ENCODE data around the gene PLXNA2. TPM values are rescaled to one million over a fixed set of nuclear protein-coding genes. Genes with fewer than 3 reads are reported as not detected.

The PLXNA2 gene
- total RNA-seq, 2 experiments from 2014 or later = 0.15 to 0.26 TPM

GRCh38 chr1:208256091-208256490 lies 11.9 kb upstream of the PLXNA2 start:
- CTCF ChIA-PET = interaction anchor here (1.4 kb wide), 1 partner anchor 15 kb away, joined by 3 read pairs; no protein-coding TSS in a partner anchor
- DNase-seq (no peak), ATAC-seq (no peak)
- H3K36me3 Mint-ChIP-seq = no peaks in the 10 kb centered on the region
- H3K9me3 Mint-ChIP-seq (ENCODE audit: low read depth) = no peaks in the 10 kb centered on the region
- H3K27me3 Mint-ChIP-seq = peaks cover 29% of the 10 kb centered on the region
- H3K4me3 Mint-ChIP-seq = no peak overlapping the region
- H3K27ac Mint-ChIP-seq = no peak overlapping the region
- no peaks in the 10 kb centered on the region for H3K4me1 Mint-ChIP-seq

DNA sequence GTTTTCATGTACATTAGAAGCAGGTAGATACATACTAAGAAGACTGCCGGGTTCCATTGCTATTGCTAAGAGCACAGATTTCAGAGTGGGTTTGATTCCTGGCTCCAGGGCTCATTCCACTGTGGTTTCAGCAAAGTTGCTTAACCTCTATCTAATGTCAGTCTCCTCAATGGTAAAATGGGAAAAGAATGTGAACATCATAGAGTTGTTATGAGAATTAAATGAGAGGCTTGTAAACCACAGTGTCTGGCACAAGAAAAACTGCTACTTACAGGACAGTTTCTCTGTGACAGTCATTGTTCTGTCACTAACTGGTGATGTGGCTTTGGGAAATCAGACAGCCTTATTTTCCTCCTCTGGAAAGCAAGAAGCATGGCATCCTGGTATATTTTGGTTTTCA lies 10.7 kb upstream of the PLXNA2 start:
- no peaks in the 10 kb centered on the region for H3K9me3 Mint-ChIP-seq (ENCODE audit: low read depth)
- no peak for DNase-seq
- ATAC-seq = no peak
- H3K36me3 Mint-ChIP-seq = no peaks in the 10 kb centered on the region
- no peaks in the 10 kb centered on the region for H3K4me1 Mint-ChIP-seq
- peaks cover 30% of the 10 kb centered on the region for H3K27me3 Mint-ChIP-seq
- H3K27ac Mint-ChIP-seq = no peak overlapping the region
- CTCF ChIA-PET = interaction anchor here (0.6 to 1.1 kb wide), 2 partner anchors 9 to 16 kb away, joined by 4 to 5 read pairs; no protein-coding TSS in a partner anchor
- H3K4me3 Mint-ChIP-seq = no peak overlapping the region

DNA sequence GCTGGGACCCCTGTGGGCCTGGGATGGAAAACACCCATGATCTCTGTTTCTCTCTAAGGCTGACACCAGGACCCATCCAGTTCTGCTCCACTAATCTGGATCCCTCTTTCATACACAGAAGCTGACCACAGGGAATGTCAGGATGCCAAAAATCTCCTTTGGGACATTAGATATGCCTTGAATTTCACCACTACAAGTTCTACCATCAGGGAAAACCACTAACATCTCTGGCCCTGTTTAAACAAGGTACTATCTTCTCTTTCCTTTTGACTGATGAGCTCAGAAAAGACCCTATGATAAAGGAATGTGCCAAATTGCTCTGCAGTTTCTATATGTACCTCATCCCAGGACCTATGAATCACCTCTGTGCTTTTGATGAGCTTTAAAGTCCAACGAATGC lies 10.2 kb upstream of the PLXNA2 start:
- DNase-seq (no peak), ATAC-seq (no peak)
- Mint-ChIP-seq H3K4me1 (no peaks in the 10 kb centered on the region), H3K9me3 (ENCODE audit: low read depth) (no peaks in the 10 kb centered on the region), H3K27ac (no peak overlapping the region), H3K27me3 (peaks cover 30% of the 10 kb centered on the region), H3K4me3 (no peak overlapping the region), H3K36me3 (no peaks in the 10 kb centered on the region)
- CTCF ChIA-PET = interaction anchor here (0.6 to 1.1 kb wide), 2 partner anchors 9 to 15 kb away, joined by 4 to 5 read pairs; no protein-coding TSS in a partner anchor

GRCh38 chr1:208252836-208253576 lies 8.8 kb upstream of the PLXNA2 start:
- CTCF ChIA-PET = no interaction called here
- H3K27me3 Mint-ChIP-seq = peaks cover 24% of the 10 kb centered on the region
- no peak overlapping the region for H3K4me3 Mint-ChIP-seq

GRCh38 chr1:208251911-208252835 lies 8.0 kb upstream of the PLXNA2 start:
- ATAC-seq = no peak
- no peak overlapping the region for H3K27ac Mint-ChIP-seq
- H3K4me1 Mint-ChIP-seq = no peaks in the 10 kb centered on the region
- H3K36me3 Mint-ChIP-seq = no peaks in the 10 kb centered on the region
- no peak for DNase-seq
- H3K4me3 Mint-ChIP-seq = no peak overlapping the region
- no peaks in the 10 kb centered on the region for H3K9me3 Mint-ChIP-seq (ENCODE audit: low read depth)
- H3K27me3 Mint-ChIP-seq = peaks cover 22% of the 10 kb centered on the region
- CTCF ChIA-PET = interaction anchor here (0.7 kb wide), 1 partner anchor 230 kb away, joined by 3 read pairs; no protein-coding TSS in a partner anchor

More at GRCh38 chr1:208252836-208253576, 8.8 kb upstream of the PLXNA2 start:
- H3K9me3 Mint-ChIP-seq (ENCODE audit: low read depth) = no peaks in the 10 kb centered on the region
- DNase-seq = no peak
- H3K36me3 Mint-ChIP-seq = no peaks in the 10 kb centered on the region
- no peaks in the 10 kb centered on the region for H3K4me1 Mint-ChIP-seq
- no peak overlapping the region for H3K27ac Mint-ChIP-seq
- no peak for ATAC-seq

- no peak overlapping the region for H3K4me3 Mint-ChIP-seq
- no peaks in the 10 kb centered on the region for H3K4me1 Mint-ChIP-seq
- ATAC-seq = no peak
- DNase-seq = no peak
- no peak overlapping the region for H3K27ac Mint-ChIP-seq
- H3K36me3 Mint-ChIP-seq = no peaks in the 10 kb centered on the region
- no peaks in the 10 kb centered on the region for H3K9me3 Mint-ChIP-seq (ENCODE audit: low read depth)
- H3K27me3 Mint-ChIP-seq = peaks cover 33% of the 10 kb centered on the region
- CTCF ChIA-PET = no interaction called here
These were observed 6.8 kb upstream of the PLXNA2 start for GRCh38 chr1:208251015-208251414.

GRCh38 chr1:208250613-208251012 lies 6.4 kb upstream of the PLXNA2 start:
- peaks cover 33% of the 10 kb centered on the region for H3K27me3 Mint-ChIP-seq
- no peak overlapping the region for H3K4me3 Mint-ChIP-seq
- H3K9me3 Mint-ChIP-seq (ENCODE audit: low read depth) = no peaks in the 10 kb centered on the region
- CTCF ChIA-PET = no interaction called here
- no peaks in the 10 kb centered on the region for H3K4me1 Mint-ChIP-seq
- no peaks in the 10 kb centered on the region for H3K36me3 Mint-ChIP-seq
- no peak for ATAC-seq
- no peak overlapping the region for H3K27ac Mint-ChIP-seq
- no peak for DNase-seq

GRCh38 chr1:208248991-208249696 lies 5.0 kb upstream of the PLXNA2 start:
- DNase-seq = no peak
- H3K27ac Mint-ChIP-seq = no peak overlapping the region
- no peaks in the 10 kb centered on the region for H3K9me3 Mint-ChIP-seq (ENCODE audit: low read depth)
- H3K4me3 Mint-ChIP-seq = no peak overlapping the region
- ATAC-seq = no peak
- H3K4me1 Mint-ChIP-seq = peaks cover 10% of the 10 kb centered on the region
- H3K27me3 Mint-ChIP-seq = peaks cover 38% of the 10 kb centered on the region
- CTCF ChIA-PET = no interaction called here
- H3K36me3 Mint-ChIP-seq = no peaks in the 10 kb centered on the region

DNA sequence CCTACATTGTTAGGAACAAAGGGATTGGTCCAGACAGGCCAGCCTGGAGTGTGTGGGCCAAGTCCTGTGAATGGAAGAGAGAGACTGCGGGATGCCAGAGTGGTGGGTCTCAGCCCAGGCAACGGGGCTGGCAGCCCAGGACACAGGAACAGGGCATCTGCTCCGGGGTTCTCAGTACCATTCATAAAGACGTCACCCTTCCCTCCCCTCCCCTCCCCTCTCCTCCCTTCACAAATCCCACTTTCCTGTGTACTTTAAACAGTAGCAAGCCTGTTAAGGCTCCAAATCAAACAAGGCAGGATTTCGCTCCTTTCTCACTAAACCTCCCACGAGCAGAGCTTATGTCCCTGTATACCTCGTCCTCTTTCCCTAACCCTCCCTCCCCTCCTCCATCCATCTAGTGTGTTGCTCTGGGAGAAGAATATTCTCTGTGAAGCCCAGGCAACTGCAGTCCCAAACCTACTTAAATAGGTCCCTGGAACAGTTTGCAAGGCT lies 4.2 kb upstream of the PLXNA2 start:
- Mint-ChIP-seq H3K4me3 (no peak overlapping the region), H3K36me3 (no peaks in the 10 kb centered on the region), H3K9me3 (ENCODE audit: low read depth) (no peaks in the 10 kb centered on the region), H3K4me1 (peaks cover 10% of the 10 kb centered on the region), H3K27ac (no peak overlapping the region), H3K27me3 (peaks cover 41% of the 10 kb centered on the region)
- ATAC-seq (no peak), DNase-seq (no peak)
- CTCF ChIA-PET = no interaction called here

DNA sequence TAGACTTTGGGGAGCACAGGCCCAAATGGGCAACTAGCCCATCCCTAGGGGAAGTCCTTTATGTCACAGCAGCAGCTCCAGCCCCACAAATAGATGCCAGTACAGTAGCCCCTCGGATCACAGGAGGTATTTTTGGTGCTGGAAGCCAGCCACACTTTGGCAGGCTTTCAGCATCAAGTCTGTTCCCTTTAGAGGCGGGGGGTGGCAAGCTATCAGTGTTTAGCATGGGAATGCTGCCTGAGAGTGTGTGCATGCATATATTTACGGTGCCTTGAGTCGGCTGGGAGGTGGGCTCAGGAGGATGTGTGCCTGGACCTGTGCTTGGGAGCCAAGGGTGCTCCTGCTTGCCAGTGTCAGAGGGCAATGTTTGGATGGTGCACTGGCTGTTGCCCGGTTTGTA lies 3.5 kb upstream of the PLXNA2 start:
- no peak for DNase-seq
- H3K4me1 Mint-ChIP-seq = peaks cover 12% of the 10 kb centered on the region
- ATAC-seq = no peak
- no peak overlapping the region for H3K4me3 Mint-ChIP-seq
- peaks cover 42% of the 10 kb centered on the region for H3K27me3 Mint-ChIP-seq
- H3K9me3 Mint-ChIP-seq (ENCODE audit: low read depth) = no peaks in the 10 kb centered on the region
- CTCF ChIA-PET = no interaction called here
- H3K27ac Mint-ChIP-seq = no peak overlapping the region
- H3K36me3 Mint-ChIP-seq = no peaks in the 10 kb centered on the region

DNA sequence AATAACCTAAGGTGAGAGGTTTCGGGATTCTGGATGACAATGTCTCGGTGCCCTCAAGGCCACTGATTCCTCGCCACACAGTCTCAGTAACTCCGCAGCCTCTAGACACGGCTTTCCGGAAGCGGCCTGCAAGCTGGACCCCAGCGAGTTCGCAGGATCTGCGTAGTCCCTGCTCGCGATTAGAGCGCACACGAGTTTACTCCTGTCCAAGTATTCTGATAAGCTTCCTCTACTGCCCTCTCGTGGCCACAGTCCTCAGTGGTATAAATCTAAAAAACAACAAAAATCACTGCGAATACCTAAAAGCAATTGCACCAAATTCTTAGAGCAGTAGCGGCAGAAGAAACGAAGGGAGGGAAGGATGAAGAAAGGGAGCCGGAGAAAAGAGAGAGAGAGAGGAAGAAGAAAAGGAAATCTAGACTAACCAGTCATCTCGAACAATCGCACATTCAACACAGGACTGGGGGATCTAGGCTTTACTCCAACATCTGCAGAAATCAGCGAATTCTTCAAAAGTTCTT lies 1.1 kb upstream of the PLXNA2 start:
- Mint-ChIP-seq H3K9me3 (ENCODE audit: low read depth) (no peaks in the 10 kb centered on the region), H3K36me3 (no peaks in the 10 kb centered on the region), H3K27me3 (peaks cover 58% of the 10 kb centered on the region), H3K4me3 (peak overlapping the region; percentile 39), H3K27ac (no peak overlapping the region), H3K4me1 (peaks cover 12% of the 10 kb centered on the region)
- ATAC-seq (peak; percentile 73), DNase-seq (peak; percentile 88)
- CTCF ChIA-PET = interaction anchor here (0.8 to 3.3 kb wide), 28 partner anchors 9 to 360 kb away, joined by 3 to 42 read pairs (median 5); no protein-coding TSS in a partner anchor

GRCh38 chr1:208243527-208243966 lies 637 bp downstream of the PLXNA2 start:
- Mint-ChIP-seq H3K27ac (no peak overlapping the region), H3K4me3 (peak overlapping the region; percentile 68), H3K36me3 (no peaks in the 10 kb centered on the region), H3K4me1 (peaks cover 12% of the 10 kb centered on the region), H3K9me3 (ENCODE audit: low read depth) (no peaks in the 10 kb centered on the region), H3K27me3 (peaks cover 65% of the 10 kb centered on the region)
- peak; percentile 35 for ATAC-seq
- CTCF ChIA-PET = interaction anchor here (1.3 to 3.3 kb wide), 8 partner anchors 112 to 359 kb away, joined by 3 to 42 read pairs (median 6); no protein-coding TSS in a partner anchor
- no peak for DNase-seq
